Nephron (organoid): ENCODE data around the gene FBXO10.
"Not testable (repeated sequence)": the region's sequence is repeated elsewhere in the genome, so short reads cannot be mapped to it uniquely, and the experiment has no call there.

Experiments
- H3K27ac Mint-ChIP-seq, 3 experiments: 2 replicates each; pipeline ENCODE4 v1.8.0; 2020; ENCODE audit warnings: mixed read lengths in 3 of 3, mild to moderate bottlenecking in 2 of 3, moderate library complexity in 1 of 3
- H3K27me3 Mint-ChIP-seq: 2 replicates; pipeline ENCODE4 v1.8.0; 2021; ENCODE audit warnings: low read depth, mild to moderate bottlenecking, moderate library complexity, mixed read lengths
- H3K36me3 Mint-ChIP-seq: 2 replicates; pipeline ENCODE4 v1.8.0; 2020; ENCODE audit warnings: low read depth, mixed read lengths
- H3K4me1 Mint-ChIP-seq: 2 replicates; pipeline ENCODE4 v1.8.0; 2020; ENCODE audit warnings: mixed read lengths
- H3K4me3 Mint-ChIP-seq, 3 experiments: 2 replicates each; pipeline ENCODE4 v1.8.0; 2020; ENCODE audit warnings: mild to moderate bottlenecking in 3 of 3, mixed read lengths in 3 of 3, moderate library complexity in 2 of 3
- H3K9me3 Mint-ChIP-seq: 2 replicates; pipeline ENCODE4 v1.8.0; 2020; ENCODE audit warnings: mixed read lengths
- TF ChIP-seq, protein P1 (sequence below), 3 experiments: fragments of 200-600 bp; sonication (generic); IDR thresholded peaks; one replicate each; pipeline ENCODE4 v1.5.0; 2021; ENCODE audit warnings: antibody characterized with exemption in 3 of 3; ENCODE audit not compliant: unreplicated experiment in 3 of 3

FBXO10 gene

DNA sequence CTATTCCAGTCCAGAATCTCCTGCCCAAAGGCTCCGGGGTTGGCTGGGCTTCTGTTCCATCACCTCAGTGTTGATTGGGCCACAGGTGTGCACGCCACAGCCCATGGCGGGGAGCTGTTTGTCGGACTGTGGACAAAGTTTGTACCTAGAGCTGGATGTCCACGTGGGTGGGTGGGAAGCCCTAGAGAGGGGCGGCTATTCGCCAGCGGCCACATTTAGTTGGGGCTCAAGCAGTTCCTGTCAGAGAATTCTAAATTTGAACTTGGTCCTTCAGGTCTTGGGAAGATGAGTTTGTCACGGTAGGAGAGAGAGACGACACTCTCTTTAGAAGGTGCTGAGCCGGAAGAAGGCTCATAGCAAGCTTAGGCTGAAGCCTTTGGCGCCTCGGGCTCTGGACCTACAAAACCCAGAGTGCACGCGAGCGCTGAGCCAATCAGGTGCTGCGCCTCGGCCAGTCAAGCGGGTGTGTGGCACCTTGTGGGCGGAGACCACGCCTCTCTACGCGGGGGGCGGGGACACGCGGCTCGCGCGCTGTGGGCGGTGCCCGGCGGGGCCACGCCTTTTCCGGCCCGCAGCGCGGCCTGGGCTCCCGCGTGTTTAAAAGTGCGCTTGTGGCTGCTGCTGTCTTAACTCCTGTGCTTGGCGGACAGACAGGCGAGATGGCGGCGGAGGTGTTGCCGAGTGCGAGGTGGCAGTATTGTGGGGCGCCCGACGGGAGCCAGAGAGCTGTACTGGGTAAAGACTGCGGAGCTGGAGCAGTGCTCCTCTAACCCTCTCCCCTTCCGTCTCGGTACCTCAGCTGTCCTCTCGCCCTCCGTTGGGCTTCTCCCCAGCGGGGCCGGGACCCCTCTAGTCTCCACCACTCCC, 90.6 kb downstream of the FBXO10 start, which contains the start of gene POLR1E:
TSS of gene POLR1E (plus strand) at position 560 of the 867 bp plus-strand sequence. CDS start at position 660, 100 bp downstream.
- peak within 1 kb of the TSS; percentile 50 to 92 (median 83) for H3K27ac Mint-ChIP-seq
- H3K4me1 Mint-ChIP-seq = peaks cover 26% of the 10 kb centered on the region
- no peaks in the 10 kb centered on the region for H3K9me3 Mint-ChIP-seq
- H3K27me3 Mint-ChIP-seq = no peaks in the 10 kb centered on the region
- peak within 1 kb of the TSS; percentile 96 to 98 (median 98) for H3K4me3 Mint-ChIP-seq
- peaks cover 13% of the 10 kb centered on the region for H3K36me3 Mint-ChIP-seq
- TF ChIP-seq, protein P1, sequence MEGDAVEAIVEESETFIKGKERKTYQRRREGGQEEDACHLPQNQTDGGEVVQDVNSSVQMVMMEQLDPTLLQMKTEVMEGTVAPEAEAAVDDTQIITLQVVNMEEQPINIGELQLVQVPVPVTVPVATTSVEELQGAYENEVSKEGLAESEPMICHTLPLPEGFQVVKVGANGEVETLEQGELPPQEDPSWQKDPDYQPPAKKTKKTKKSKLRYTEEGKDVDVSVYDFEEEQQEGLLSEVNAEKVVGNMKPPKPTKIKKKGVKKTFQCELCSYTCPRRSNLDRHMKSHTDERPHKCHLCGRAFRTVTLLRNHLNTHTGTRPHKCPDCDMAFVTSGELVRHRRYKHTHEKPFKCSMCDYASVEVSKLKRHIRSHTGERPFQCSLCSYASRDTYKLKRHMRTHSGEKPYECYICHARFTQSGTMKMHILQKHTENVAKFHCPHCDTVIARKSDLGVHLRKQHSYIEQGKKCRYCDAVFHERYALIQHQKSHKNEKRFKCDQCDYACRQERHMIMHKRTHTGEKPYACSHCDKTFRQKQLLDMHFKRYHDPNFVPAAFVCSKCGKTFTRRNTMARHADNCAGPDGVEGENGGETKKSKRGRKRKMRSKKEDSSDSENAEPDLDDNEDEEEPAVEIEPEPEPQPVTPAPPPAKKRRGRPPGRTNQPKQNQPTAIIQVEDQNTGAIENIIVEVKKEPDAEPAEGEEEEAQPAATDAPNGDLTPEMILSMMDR (IDR thresholded peaks at IDR 0.05; ENCODE audit: unreplicated experiment in 3 of 3) = no peak

DNA sequence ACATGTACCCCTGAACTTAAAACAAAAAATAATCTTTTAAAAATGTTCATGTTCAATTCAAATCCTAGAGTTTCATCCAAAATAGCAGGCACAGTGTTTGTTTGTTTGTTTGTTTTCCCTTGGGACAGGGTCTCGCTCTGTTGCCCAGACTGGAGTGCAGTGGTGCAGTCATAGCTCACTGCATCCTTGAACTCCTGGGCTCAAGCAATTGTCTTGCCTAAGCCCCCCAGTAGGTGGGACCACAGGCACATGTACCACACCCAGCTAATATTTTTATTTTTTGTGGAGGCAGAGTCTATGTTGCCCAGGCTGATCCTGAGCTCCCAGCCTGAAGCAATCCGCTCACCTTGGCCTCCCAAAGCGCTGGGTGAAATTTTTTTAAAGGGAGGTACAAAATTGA, 95.4 kb downstream of the FBXO10 start:
- no peak overlapping the region for H3K4me3 Mint-ChIP-seq
- no peak overlapping the region for H3K27ac Mint-ChIP-seq
- TF ChIP-seq, protein P1 (IDR thresholded peaks at IDR 0.05; ENCODE audit: unreplicated experiment in 3 of 3) = no peak
- H3K27me3 Mint-ChIP-seq = peaks cover 15% of the 10 kb centered on the region
- H3K4me1 Mint-ChIP-seq = peaks cover 11% of the 10 kb centered on the region
- no peaks in the 10 kb centered on the region for H3K36me3 Mint-ChIP-seq
- no peaks in the 10 kb centered on the region for H3K9me3 Mint-ChIP-seq

DNA sequence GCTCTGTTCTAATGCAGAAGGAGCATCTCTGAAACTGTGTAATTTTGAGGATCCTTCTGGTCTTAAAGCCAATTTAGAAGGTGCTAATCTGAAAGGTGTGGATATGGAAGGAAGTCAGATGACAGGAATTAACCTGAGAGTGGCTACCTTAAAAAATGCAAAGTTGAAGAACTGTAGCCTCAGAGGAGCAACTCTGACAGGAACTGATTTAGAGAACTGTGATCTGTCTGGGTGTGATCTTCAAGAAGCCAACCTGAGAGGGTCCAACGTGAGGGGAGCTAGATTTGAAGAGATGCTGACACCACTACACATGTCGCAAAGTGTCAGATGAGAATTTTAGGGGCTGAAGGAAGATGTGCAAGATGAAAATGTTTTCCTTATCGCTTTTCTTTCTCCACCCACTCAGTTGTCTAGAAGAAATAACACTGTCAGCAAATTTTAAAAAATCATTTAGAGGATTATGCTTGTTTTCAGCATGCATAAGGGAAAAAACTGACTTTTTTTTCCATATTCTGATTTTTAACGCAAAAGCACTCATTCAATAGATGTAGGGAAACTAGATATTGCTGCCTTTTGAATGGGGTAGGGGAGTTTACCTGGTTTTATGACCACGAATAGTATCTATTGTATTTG, 98.1 kb downstream of the FBXO10 start:
- not testable (repeated sequence) for H3K36me3 Mint-ChIP-seq, H3K9me3 Mint-ChIP-seq, H3K27ac Mint-ChIP-seq, H3K4me1 Mint-ChIP-seq, H3K4me3 Mint-ChIP-seq
- peaks cover 18% of the 10 kb centered on the region for H3K27me3 Mint-ChIP-seq

DNA sequence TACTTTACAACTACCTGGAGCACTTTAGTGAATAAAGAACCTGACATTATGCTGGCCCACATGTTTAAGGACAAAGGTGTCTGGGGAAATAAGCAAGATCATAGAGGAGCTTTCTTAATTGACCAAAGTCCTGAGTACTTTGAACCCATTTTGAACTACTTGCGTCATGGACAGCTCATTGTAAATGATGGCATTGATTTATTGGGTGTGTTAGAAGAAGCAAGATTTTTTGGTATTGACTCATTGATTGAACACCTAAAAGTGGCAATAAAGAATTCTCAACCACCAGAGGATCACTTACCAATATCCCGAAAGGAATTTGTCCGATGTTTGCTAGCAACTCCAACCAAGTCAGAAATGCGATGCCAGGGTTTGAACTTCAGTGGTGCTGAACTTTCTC, 98.7 kb downstream of the FBXO10 start:
- H3K4me1 Mint-ChIP-seq, H3K27ac Mint-ChIP-seq, H3K4me3 Mint-ChIP-seq, H3K9me3 Mint-ChIP-seq, H3K36me3 Mint-ChIP-seq: not testable (repeated sequence)
- peaks cover 18% of the 10 kb centered on the region for H3K27me3 Mint-ChIP-seq

DNA sequence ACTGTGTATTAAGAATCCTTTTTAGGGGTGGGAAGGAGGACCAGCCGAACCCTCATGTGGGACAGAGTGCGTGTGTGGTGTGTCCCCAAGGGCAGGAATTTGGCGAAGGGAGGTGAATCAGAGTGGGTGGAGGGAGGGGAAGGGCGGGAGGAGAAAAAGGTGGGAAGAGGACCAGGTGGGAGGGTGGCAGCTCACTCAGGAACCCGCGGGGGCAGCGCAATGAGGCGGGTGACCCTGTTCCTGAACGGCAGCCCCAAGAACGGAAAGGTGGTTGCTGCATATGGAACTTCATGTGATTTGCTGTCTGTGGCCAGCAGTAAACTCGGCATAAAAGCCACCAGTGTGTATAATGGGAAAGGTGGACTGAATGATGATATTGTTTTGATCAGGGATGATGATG, 99.2 kb downstream of the FBXO10 start:
- Mint-ChIP-seq H3K27ac (peak overlapping the region in 1 of 3 experiments; percentile 58), H3K36me3 (no peaks in the 10 kb centered on the region), H3K27me3 (peaks cover 18% of the 10 kb centered on the region), H3K9me3 (peaks cover 7% of the 10 kb centered on the region), H3K4me1 (peaks cover 8% of the 10 kb centered on the region), H3K4me3 (no peak overlapping the region)
- TF ChIP-seq, protein P1 (IDR thresholded peaks at IDR 0.05; ENCODE audit: unreplicated experiment in 3 of 3) = no peak

DNA sequence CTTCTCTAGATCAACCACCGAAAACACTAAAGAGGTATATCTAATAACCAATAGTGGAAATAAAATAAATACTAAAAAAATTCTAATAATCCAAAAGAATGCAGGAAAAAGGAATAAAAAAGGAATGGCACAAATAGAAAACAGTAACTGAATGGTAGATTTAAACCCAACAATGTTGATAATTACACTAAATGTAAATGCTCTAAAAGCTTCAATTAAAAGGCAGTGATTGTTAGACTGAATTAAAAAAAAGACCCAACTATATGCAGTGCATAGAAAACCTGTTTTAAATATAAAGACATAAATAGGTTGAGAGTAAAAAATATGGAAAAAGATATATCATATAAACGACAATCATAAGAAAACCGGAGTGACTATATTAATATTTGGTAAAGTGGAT, 101.7 kb downstream of the FBXO10 start:
- no peaks in the 10 kb centered on the region for H3K36me3 Mint-ChIP-seq
- H3K9me3 Mint-ChIP-seq = peaks cover 7% of the 10 kb centered on the region
- H3K4me3 Mint-ChIP-seq = no peak overlapping the region
- no peak overlapping the region for H3K27ac Mint-ChIP-seq
- TF ChIP-seq, protein P1 (IDR thresholded peaks at IDR 0.05; ENCODE audit: unreplicated experiment in 3 of 3) = no peak
- H3K27me3 Mint-ChIP-seq = peaks cover 18% of the 10 kb centered on the region
- peaks cover 13% of the 10 kb centered on the region for H3K4me1 Mint-ChIP-seq

DNA sequence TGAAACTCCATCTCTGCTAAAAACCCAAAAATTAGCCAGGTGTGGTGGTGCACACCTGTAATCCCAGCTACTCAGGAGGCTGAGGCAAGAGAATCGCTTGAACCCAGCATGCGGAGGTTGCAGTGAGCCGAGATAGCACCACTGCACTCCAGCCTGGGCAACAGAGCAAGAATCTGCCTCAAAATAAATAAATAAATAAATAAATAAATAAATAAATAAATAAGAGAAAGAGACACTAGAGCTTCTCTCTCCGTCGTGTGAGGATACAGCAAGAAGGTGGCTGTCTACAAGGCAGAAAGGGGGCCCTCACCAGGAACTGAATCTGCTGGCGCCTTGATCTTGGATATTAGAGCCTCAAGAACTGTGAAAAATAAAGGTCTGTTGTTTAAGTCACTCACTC, 102.2 kb downstream of the FBXO10 start:
- H3K4me1 Mint-ChIP-seq = peaks cover 13% of the 10 kb centered on the region
- H3K4me3 Mint-ChIP-seq, H3K27ac Mint-ChIP-seq, H3K36me3 Mint-ChIP-seq, H3K9me3 Mint-ChIP-seq: not testable (repeated sequence)
- peaks cover 14% of the 10 kb centered on the region for H3K27me3 Mint-ChIP-seq
